Lower lobe of right lung (tissue), 2 donors: Measurements from ENCODE around the gene KCNN3. TPM values are rescaled to one million over a fixed set of nuclear protein-coding genes. Genes with fewer than 3 reads are reported as not detected.
A peak's percentile ranks its signal among the peaks of the same experiment; 100 is the strongest.

Experiments
- ATAC-seq, 2 donors: fragments of 200-7000 bp; cut with Tn5 transposase; one replicate each; pipeline ENCODE4 v1.9.1; 2020 to 2022; ENCODE audit warnings: mild to moderate bottlenecking in 2 of 2, moderate library complexity in 2 of 2
- DNase-seq: peaks from one replicate; pipeline ENCODE4 v3.0.0-alpha.2; 2020
- H3K27ac ChIP-seq: fragments of 200-600 bp; one replicate; pipeline ENCODE4 v1.8.0; 2022
- H3K27me3 ChIP-seq: fragments of 200-600 bp; one replicate; pipeline ENCODE4 v1.8.0; 2022; ENCODE audit warnings: low read depth
- H3K36me3 ChIP-seq: fragments of 200-600 bp; one replicate; pipeline ENCODE4 v1.8.0; 2022; ENCODE audit warnings: mild to moderate bottlenecking
- H3K4me1 ChIP-seq: fragments of 200-600 bp; one replicate; pipeline ENCODE4 v1.8.0; 2022
- H3K4me3 ChIP-seq: fragments of 200-600 bp; one replicate; pipeline ENCODE4 v1.8.0; 2022; ENCODE audit warnings: mild to moderate bottlenecking
- H3K9me3 ChIP-seq: fragments of 200-600 bp; one replicate; pipeline ENCODE4 v1.8.0; 2022
- intact Hi-C: fragments of 100-400 bp; cut with DNase I; formaldehyde crosslinking; loops from one replicate; pipeline ENCODE4 v1.11.0; 2022
- total RNA-seq: library from RNA; stranded (reverse); fragmentation: NEBNext Ultra II Directional; extraction: Animal tissue kit (Norgen Biotek cat#: 25700); gene quantifications from one replicate; pipeline ENCODE4 v1.2.1, GENCODE V29; 2021
- TF ChIP-seq, protein P1 (sequence below): fragments of 200-600 bp; IDR thresholded peaks from one replicate; pipeline ENCODE4 v1.8.0; 2022; ENCODE audit warnings: antibody characterized with exemption, mild to moderate bottlenecking
- donor health status: DM: no; HTN: yes; CAD: no; lungs with severe emphysema.

KCNN3 gene
- total RNA-seq, 1 donor from 2014 or later = 4.4 TPM

DNA sequence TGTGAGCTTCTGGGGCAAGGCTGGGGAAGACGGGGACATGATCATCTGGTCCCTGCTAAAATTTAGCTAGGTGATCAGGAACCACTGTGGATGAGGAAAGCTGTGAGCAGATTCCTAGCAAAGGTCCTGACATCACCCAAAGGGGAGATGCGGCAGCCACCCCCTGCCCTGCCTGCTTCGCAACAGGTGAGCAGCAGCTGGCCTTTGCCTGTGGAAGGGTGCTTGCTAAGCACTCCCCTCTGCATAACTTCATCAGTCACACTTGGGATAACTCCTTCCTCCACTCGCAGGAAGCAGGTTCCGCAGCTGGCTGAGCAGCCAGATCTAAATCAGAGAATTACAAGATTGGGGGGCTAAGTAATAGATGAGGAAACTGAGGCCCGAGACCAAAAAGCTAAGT is 51.2 kb downstream of the KCNN3 start:
- H3K27me3 ChIP-seq = no peaks in the 10 kb centered on the region
- DNase-seq (no peak), ATAC-seq (no peak)
- H3K4me1 ChIP-seq = peaks cover 10% of the 10 kb centered on the region
- intact Hi-C loops = no loop called here
- no peak overlapping the region for H3K27ac ChIP-seq
- H3K9me3 ChIP-seq = no peaks in the 10 kb centered on the region
- H3K36me3 ChIP-seq = no peaks in the 10 kb centered on the region
- TF ChIP-seq, protein P1, sequence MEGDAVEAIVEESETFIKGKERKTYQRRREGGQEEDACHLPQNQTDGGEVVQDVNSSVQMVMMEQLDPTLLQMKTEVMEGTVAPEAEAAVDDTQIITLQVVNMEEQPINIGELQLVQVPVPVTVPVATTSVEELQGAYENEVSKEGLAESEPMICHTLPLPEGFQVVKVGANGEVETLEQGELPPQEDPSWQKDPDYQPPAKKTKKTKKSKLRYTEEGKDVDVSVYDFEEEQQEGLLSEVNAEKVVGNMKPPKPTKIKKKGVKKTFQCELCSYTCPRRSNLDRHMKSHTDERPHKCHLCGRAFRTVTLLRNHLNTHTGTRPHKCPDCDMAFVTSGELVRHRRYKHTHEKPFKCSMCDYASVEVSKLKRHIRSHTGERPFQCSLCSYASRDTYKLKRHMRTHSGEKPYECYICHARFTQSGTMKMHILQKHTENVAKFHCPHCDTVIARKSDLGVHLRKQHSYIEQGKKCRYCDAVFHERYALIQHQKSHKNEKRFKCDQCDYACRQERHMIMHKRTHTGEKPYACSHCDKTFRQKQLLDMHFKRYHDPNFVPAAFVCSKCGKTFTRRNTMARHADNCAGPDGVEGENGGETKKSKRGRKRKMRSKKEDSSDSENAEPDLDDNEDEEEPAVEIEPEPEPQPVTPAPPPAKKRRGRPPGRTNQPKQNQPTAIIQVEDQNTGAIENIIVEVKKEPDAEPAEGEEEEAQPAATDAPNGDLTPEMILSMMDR = no peak
- H3K4me3 ChIP-seq = no peak overlapping the region

DNA sequence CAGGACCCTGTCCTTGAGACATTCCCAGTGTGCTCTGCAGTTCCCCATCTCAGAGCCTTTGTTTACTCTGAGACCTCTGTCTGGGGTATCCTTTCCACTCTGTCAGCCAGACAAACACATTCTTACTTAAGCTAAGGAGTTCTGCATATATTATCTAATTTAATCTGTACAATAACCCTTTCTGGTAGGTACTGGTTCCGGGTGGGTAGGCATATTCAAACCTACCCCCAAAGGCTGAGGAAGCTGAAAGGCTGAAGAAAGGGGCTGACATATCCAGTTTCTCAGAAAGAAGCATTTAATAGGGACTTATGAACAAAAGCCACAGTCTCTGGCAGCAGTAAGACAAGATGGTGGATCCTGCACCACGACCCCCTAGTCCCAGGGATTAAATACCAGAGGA is 53.1 kb downstream of the KCNN3 start:
- Histone ChIP-seq H3K4me1 (peaks cover 10% of the 10 kb centered on the region), H3K27ac (no peak overlapping the region), H3K27me3 (no peaks in the 10 kb centered on the region), H3K4me3 (no peak overlapping the region), H3K36me3 (no peaks in the 10 kb centered on the region), H3K9me3 (no peaks in the 10 kb centered on the region)
- TF ChIP-seq, protein P1 = no peak
- DNase-seq (no peak), ATAC-seq (no peak)
- intact Hi-C loops = no loop called here

DNA sequence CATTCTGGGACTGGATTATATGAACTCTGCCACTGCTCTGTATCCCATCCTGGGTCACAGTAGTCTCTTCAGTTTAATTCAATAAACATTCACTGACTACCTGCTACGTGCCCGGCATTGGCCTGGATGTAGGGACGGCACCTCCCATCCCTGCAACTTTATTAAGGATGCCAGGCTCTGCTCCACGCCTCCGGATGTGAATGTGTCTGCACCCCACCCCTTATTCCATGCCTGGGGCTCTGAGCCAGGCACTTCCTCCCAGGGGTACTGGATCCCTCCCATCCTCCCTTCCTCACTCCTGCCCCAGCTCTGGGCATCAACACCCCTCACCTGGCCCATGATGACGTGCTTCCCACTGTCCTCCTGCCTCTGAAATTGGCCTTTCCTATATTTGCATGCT is 53.7 kb downstream of the KCNN3 start:
- ATAC-seq = no peak
- intact Hi-C loops = no loop called here
- H3K4me1 ChIP-seq = peaks cover 10% of the 10 kb centered on the region
- no peaks in the 10 kb centered on the region for H3K27me3 ChIP-seq
- no peak overlapping the region for H3K27ac ChIP-seq
- H3K9me3 ChIP-seq = no peaks in the 10 kb centered on the region
- TF ChIP-seq, protein P1 = no peak
- H3K36me3 ChIP-seq = no peaks in the 10 kb centered on the region
- DNase-seq = no peak
- no peak overlapping the region for H3K4me3 ChIP-seq

DNA sequence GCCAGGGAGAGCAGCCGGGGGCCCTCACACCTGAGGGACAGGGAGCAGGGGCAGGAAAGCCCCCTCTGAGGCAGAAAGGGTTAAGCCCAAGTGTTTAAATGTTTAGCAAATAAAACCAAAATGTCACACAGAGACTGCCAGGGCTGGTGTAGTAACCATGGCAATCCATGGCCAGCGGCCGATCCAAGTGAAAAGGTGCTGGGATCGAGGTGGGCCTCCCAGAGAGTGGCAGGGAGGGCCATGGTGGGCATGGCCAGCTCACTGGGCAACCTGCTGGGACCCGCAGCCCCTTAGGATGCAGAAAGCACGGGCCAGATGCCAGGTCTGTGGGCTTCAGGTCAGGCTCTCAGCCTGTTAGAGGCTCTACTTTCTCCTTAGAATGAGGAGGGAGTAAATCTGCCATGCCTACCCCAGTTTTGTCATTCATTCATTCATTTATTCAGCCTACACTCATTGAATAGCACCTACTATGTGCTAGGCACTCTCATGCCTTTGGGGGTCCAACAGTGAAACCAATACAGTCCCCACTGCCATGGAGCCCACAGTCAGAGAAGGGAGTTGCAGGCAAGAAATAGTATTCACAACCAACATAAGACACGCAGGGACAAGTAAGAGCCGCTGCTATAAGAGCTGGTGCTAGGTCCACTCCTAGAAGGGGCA is 56.1 kb downstream of the KCNN3 start:
- ATAC-seq = no peak
- Histone ChIP-seq H3K27ac (peak overlapping the region; percentile 24), H3K27me3 (no peaks in the 10 kb centered on the region), H3K4me3 (no peak overlapping the region), H3K36me3 (no peaks in the 10 kb centered on the region), H3K4me1 (peaks cover 11% of the 10 kb centered on the region), H3K9me3 (no peaks in the 10 kb centered on the region)
- DNase-seq = no peak
- intact Hi-C loops = no loop called here
- TF ChIP-seq, protein P1 = no peak

DNA sequence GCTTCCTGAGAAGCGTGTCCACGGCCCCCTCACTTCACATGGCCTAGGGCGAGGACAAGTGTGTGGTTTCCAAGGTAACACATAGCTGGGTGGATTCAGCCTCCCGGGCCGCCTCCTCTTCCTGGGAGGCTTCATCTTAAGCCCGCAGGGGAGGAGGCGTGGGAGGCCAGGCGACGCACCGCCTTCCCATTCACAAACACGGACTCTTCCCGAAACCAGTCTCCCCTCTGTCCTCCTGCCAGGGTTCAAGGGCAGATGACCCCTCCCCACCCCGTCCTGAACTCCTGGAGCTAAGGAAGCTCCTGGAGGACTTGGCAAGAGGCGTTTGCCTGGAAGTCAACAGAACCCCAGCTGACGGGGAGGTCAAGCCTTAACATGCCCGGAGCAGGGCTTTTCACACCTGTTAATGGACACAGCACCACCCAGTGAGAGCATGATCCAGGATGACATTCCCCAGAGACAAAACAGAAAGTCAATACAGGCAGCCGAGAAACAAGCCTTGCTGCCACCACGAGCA is 56.7 kb downstream of the KCNN3 start:
- Histone ChIP-seq H3K4me3 (no peak overlapping the region), H3K9me3 (no peaks in the 10 kb centered on the region), H3K27ac (peak overlapping the region; percentile 24), H3K36me3 (no peaks in the 10 kb centered on the region), H3K27me3 (no peaks in the 10 kb centered on the region), H3K4me1 (peaks cover 11% of the 10 kb centered on the region)
- ATAC-seq (peak; percentile 72 to 82), DNase-seq (no peak)
- intact Hi-C loops = no loop called here
- TF ChIP-seq, protein P1 = no peak
